H1 (cell line): ENCODE data around the gene KCND3.

Experiments
- ASH2L ChIP-seq: fragments of 200-600, 300-600 bp; sonication (generic); IDR thresholded peaks from one replicate; pipeline ENCODE4 v1.7.1; 2017; ENCODE audit warnings: low read length
- CTCF ChIP-seq, 3 experiments: IDR thresholded peaks; 1 replicate in 2 of 3; 2 replicates in 1 of 3; pipeline versions ENCODE4 v1.5.1 to v1.6.1; 2011; ENCODE audit warnings: low read length in 3 of 3, mild to moderate bottlenecking in 3 of 3, inconsistent platforms in 2 of 3, low read depth in 1 of 3, moderate library complexity in 1 of 3; ENCODE audit not compliant: insufficient read depth in 1 of 3; ENCODE audit errors: control extremely low read depth in 1 of 3
- MAX ChIP-seq: IDR thresholded peaks from 2 replicates; pipeline ENCODE4 v1.6.1; 2012; ENCODE audit warnings: inconsistent platforms
- POLR2A ChIP-seq, 2 experiments: IDR thresholded peaks; 1 replicate in 1 of 2; 2 replicates in 1 of 2; pipeline ENCODE4 v1.6.1; 2011; ENCODE audit warnings: low read depth in 2 of 2, low read length in 2 of 2, mild to moderate bottlenecking in 2 of 2; ENCODE audit errors: control extremely low read depth in 1 of 2

GRCh38 chr1:111769517-111770146 lies 219.8 kb downstream of the KCND3 start:
- TF ChIP-seq POLR2A (IDR thresholded peaks at IDR 0.05; ENCODE audit: control extremely low read depth in 1 of 2, low read depth in 2 of 2, low read length in 2 of 2), result no peak
- TF ChIP-seq MAX, result no peak
- TF ChIP-seq CTCF (IDR thresholded peaks at IDR 0.05; ENCODE audit: control extremely low read depth in 1 of 3, insufficient read depth in 1 of 3, low read depth in 1 of 3, low read length in 3 of 3), result peak in 2 of 3 experiments; percentile 60 to 73; a peak in 2 of 4 replicates
- no peak for TF ChIP-seq ASH2L
